ENCODE results near the gene SPATA13.

SPATA13 gene

GRCh38 chr13:24254146-24254841, 93.8 kb downstream of the SPATA13 start:
- DNase-seq, result peak; percentile 91 to 99 (median 93)

- peak in 1 of 4 experiments; percentile 50 for DNase-seq
These were observed 97.0 kb downstream of the SPATA13 start for GRCh38 chr13:24257497-24257896.

GRCh38 chr13:24261566-24261965, 101.0 kb downstream of the SPATA13 start:
- no peak for DNase-seq

- no peak for DNase-seq
These were observed 103.1 kb downstream of the SPATA13 start for GRCh38 chr13:24263632-24264031.

- no peak for DNase-seq
These were observed 104.5 kb downstream of the SPATA13 start for GRCh38 chr13:24264976-24265375.

- DNase-seq, result no peak
These were observed 104.9 kb downstream of the SPATA13 start for GRCh38 chr13:24265453-24265852.

- peak in 3 of 4 experiments; percentile 33 to 58 (median 36) for DNase-seq
These were observed 106.8 kb downstream of the SPATA13 start for GRCh38 chr13:24267274-24267673.

- DNase-seq, result no peak
These were observed 107.3 kb downstream of the SPATA13 start for GRCh38 chr13:24267801-24268200.

GRCh38 chr13:24269821-24270220, 109.3 kb downstream of the SPATA13 start:
- peak in 3 of 4 experiments; percentile 41 to 80 (median 49) for DNase-seq

GRCh38 chr13:24270639-24271141, 110.2 kb downstream of the SPATA13 start:
- peak; percentile 89 to 92 (median 90) for DNase-seq

- DNase-seq, result no peak
These were observed 110.7 kb downstream of the SPATA13 start for GRCh38 chr13:24271231-24271600.

GRCh38 chr13:24271601-24272451, 111.3 kb downstream of the SPATA13 start:
- DNase-seq, result peak; percentile 65 to 79 (median 76)

GRCh38 chr13:24272452-24273161, 112.1 kb downstream of the SPATA13 start:
- DNase-seq, result peak in 2 of 4 experiments; percentile 21 to 41

- DNase-seq, result no peak
These were observed 113.4 kb downstream of the SPATA13 start for GRCh38 chr13:24273926-24274325.

GRCh38 chr13:24274452-24275021, 114.0 kb downstream of the SPATA13 start:
- peak; percentile 91 to 98 (median 94) for DNase-seq

- peak in 2 of 4 experiments; percentile 28 to 42 for DNase-seq
These were observed 114.5 kb downstream of the SPATA13 start for GRCh38 chr13:24275041-24275440.

GRCh38 chr13:24276306-24276705, 115.8 kb downstream of the SPATA13 start:
- DNase-seq, result peak; percentile 41 to 82 (median 54)

- peak in 1 of 4 experiments; percentile 41 for DNase-seq
These were observed 116.3 kb downstream of the SPATA13 start for GRCh38 chr13:24276861-24277260.

- DNase-seq, result no peak
These were observed 117.2 kb downstream of the SPATA13 start for GRCh38 chr13:24277761-24278160.

GRCh38 chr13:24279327-24280110, 119.0 kb downstream of the SPATA13 start:
- peak; percentile 76 to 91 (median 83) for DNase-seq

GRCh38 chr13:24280720-24281119, 120.2 kb downstream of the SPATA13 start:
- DNase-seq, result peak; percentile 82 to 91 (median 85)

All from suppressor macrophage (primary cell).